Hematopoietic multipotent progenitor cell treated with erythropoietin and hydrocortisone succinate and interleukin-3 and kit ligand, for 17 days (in vitro differentiated cells): ENCODE measurements around the gene GRSF1.
A peak's percentile ranks its signal among the peaks of the same experiment; 100 is the strongest.
"Not testable (repeated sequence)": the region's sequence is repeated elsewhere in the genome, so short reads cannot be mapped to it uniquely, and the experiment has no call there.

Experiments
- DNase-seq: peaks from one replicate; pipeline ENCODE4 v3.0.0-alpha.2; 2015; ENCODE audit warnings: low spot score

GRSF1 gene, protein sequence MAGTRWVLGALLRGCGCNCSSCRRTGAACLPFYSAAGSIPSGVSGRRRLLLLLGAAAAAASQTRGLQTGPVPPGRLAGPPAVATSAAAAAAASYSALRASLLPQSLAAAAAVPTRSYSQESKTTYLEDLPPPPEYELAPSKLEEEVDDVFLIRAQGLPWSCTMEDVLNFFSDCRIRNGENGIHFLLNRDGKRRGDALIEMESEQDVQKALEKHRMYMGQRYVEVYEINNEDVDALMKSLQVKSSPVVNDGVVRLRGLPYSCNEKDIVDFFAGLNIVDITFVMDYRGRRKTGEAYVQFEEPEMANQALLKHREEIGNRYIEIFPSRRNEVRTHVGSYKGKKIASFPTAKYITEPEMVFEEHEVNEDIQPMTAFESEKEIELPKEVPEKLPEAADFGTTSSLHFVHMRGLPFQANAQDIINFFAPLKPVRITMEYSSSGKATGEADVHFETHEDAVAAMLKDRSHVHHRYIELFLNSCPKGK

DNA sequence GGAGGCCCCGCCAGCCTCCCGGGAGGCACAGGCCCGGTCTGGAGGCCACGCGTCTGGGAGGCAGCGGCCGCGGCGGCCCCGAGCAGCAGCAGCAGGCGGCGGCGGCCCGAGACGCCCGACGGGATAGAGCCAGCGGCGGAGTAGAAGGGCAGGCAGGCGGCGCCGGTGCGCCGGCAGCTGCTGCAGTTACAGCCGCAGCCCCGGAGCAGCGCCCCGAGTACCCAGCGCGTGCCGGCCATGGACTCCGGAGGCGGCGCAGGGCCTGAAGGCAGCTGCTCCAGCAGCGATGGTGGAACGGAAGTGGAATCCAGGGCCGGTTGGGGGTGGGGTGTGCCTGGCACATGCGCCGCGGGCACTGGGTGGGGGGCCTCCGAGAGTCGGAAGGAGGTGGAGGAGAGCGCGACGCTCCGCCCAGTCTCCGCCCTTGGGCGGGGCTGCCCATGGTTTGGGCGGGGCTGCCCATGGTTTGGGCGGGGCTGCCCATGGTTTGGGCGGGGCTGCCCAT, at the start of gene GRSF1:
Gene GRSF1 (minus strand): TSS at position 302 of the 505 bp plus-strand sequence. CDS start 63 bp downstream, at position 239.
- DNase-seq, result peak; percentile 92

DNA sequence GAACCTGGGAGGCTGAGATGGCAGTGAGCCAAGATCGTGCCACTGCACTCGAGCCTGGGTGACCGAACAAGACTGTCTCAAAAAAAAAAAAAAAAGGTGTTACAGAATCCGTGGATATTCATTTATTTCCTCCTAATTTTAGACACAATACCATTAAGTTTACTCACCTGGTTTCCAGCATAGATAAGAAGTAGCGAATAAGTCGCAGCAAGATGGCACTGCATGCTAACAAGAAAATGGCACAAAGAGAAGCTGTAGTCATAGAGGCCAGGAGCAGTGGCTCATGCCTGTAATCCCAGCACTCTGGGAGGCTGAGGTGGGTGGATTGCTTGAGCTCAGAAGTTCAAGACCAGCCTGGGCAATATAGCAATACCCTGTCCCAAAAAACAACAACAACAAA, 45.5 kb upstream of the GRSF1 start:
- DNase-seq, result peak; percentile 51

DNA sequence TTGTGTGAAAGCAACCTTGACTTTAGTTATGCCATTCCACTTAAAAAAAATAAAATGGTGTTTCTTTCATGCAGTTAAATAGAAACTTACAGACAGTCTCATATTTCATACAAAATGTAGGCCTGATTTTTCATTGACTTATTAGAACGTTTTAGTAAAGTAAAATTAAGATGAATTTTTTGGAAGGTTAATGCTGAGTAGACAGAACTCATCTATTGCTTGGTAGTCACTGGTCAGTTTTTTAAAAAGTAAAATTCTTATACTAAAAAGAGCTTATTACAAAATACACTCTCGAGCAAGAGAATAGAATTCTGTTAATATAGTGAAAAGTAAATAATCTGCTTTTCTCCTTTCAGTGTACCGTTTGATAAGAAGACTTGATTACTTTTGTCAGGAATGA, 41.0 kb upstream of the GRSF1 start:
- DNase-seq, result no peak

DNA sequence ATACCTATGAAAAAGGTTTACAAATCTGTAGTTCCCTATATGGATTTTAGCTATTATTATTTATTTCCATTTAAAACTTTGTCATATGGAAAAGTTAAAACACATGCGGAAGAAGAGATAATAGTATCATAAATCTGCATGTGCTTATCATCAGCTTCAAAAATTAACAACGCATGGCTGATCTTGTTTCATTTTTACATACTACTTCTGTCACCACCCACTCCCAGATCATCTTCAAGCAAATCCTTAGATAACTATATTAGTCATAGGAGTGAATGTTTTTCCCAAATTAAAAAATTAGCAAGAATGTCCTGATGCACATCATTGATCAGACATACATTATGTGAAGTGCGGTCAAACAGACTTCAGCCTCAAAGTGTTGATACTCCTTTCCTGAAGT, 37.9 kb upstream of the GRSF1 start:
- no peak for DNase-seq

DNA sequence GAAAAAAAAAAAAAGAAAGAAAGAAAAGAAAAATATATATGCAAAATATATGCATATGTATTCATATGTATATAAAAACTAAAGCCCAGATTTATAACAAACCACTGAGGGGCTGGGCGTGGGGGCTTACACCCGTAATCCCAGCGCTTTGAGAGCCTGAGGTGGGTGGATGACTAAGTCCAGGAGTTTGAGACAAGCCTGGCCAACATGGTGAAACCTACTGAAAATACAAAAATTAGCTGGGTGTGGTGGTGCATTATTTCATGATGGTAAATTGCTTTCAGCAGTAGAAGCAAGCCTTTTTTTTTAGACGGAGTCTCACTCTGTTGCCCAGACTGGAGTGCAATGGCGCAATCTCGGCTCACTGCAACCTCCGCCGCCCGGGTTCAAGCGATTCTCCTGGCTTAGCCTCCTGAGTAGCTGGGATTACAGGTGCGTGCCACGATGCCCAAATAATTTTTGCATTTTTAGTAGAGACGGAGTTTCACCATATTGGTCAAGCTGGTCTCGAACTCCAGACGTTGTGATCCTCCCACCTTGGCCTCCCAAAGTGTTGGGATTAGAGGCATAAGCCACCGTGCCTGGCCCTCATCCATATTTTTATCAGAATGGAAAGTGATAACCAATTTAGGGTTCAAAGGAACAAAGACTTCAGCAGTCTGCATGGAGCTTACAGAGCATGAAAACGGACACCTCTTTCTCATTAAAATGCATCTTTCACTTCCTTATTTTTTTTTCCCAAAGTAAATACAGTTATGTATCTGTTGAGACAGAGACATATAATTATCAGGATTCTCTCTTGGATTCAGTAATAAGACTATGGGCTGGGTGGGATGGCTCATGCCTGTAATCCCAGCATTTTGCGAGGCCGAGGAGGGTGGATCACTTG, 34.8 kb upstream of the GRSF1 start:
- no peak for DNase-seq

DNA sequence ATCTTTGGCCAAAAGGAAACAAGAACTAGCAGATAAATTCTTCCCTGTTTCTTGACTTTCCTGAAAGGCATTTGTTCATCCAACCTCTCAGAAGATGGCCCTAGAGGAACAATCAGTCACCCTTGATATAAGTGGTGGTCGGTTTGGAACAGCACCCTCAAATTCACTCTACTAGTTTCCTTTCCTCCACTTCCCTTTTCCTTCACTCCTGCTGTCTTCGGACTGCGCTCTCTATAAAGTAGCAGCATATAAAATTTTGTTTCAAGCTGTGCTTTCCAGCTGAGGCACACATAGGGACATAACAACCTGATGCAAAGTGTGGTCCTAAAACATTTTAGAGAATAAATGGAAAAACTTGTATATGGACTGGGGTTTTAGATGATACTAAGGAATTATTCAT, 33.5 kb upstream of the GRSF1 start:
- no peak for DNase-seq

DNA sequence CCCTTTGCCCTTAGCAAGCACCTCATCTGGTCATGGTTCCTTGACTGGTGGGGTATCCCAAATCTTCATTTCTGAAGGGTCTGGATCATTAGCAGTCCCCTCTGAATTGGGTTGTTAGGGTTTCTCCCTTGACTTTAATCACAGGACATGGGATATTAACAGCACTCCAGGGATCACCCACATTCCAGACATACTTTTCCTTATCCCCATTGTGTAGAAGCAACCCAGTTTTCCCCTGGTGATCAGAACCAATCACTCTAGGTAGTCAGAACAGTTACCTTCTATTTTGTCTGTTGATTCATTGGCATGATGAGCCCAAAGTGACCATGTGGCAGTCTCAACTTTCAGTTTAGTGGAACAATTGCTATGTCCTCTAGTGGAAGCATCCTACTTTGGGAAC, 29.1 kb upstream of the GRSF1 start:
- no peak for DNase-seq

DNA sequence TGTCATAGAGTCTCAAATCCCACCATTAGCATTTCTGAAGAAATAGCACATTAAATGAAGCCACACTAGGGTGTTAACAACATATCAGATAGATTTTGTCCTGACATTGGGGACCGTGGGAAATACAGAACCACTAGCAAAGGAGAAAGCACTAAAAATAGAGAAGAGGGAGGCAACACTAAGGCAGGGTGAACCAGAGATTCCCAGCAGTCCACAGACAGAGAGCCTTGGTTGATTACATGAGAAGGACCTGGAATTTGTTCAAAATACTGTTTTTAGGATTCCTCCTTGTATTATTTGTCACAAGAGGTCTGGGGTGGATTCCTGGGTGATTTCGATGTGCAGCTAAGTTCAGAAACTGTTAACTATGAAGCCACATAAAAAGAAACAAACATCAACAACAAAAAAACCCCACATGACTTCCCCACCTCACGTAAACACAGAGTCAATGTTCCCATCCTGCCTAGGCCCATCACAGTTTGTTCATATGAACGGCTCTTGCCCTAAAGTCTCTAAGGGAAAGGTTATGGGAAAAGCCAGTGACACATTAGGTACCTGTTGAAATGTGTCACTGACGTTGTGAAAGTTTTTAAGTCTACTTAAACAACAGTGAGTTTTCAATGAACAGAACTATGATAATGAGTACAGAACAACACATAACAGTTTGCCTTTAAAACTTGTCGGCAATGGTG, 23.6 kb upstream of the GRSF1 start:
- no peak for DNase-seq

DNA sequence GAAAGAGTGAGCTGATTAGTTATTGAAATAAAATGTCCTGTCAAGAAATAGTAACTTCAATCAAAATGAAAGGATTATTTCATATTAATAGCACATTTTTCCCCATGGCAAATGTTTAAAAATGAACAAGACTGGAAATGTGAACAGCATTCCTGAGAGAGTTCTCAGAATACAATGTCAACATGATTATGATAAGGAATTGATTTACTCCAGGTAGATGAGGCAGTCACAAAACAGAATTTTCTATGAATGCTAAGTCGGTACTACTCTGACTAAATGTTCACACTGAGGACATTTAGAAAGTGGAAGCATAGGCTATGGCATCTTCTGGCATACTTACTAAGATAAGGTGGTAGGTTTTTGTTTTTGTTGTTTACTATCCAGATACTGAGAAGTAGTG, 19.4 kb upstream of the GRSF1 start:
- DNase-seq, result no peak

DNA sequence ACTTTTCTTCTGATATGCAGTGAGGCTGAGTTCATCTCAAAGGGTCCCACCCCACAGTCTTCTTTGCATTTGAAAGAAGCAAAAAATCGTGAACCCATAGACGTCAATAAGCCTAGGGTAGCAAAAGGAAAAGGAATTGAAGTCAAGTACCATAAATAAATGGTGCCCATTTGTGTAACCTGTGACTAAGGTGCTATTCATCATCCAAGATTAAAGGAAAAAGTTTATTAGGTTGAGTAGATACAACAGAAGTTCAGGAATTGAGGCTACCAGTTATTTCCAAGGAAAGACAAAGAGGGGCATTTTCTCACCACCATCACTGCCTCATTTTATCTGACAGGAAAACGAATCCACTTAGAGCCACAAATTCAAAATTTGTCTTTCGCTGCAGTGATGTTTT, 18.8 kb upstream of the GRSF1 start:
- no peak for DNase-seq

DNA sequence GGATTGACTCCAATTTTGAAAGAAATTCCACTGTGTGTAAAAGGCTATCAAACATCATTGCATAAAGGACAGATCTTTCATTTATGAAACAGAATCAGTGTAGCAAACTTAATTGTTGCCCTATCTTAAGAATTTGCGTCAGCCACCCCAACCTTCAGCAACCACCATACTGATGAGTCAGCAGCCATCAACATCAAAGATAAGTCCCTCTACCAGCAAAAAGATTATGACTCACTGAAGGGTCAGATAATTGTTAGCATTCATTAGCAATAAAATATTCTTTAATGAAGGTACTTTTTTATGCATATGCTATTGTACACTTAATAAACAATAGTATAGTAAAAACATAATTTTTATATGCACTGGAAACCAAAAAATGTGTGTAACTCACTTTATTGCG, 15.8 kb upstream of the GRSF1 start:
- DNase-seq, result no peak

DNA sequence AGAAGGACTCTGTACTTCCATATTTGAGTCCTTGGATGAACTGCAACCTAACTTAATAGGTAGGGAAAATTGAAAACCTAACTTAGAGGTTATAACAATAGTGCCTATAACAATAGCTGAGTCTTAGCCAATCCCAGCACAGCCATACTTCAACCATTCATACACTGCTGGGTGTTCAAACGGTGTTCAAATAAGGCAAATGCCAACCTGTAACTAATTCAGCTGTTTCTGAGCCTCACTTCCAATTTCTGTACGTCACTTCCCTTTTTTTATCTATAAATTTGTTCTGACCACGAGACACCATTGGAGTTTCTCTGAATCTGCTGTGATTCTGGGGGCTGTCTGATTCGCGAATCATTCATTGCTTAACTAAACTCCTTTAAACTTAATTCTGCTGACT, 9.6 kb upstream of the GRSF1 start:
- DNase-seq, result no peak

DNA sequence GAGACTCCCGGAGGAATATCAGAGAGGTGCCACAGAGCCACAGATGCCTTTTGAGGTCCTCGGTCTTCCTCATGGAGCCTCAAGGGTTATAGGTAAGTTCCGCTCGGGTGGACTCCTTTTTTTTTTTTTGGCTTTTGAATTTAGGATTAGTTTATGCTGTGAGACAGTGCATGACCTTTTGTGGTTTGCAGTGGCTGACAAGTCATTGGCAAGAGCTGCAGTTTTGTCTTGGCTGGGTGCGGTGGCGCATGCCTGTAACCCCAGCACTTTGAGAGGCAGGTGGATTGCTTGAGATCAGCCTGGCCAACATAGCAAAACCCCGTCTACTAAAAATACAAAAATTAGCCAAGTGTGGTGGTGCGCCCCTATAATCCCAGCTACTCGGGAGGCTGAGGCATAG, 4.5 kb upstream of the GRSF1 start:
- no peak for DNase-seq

DNA sequence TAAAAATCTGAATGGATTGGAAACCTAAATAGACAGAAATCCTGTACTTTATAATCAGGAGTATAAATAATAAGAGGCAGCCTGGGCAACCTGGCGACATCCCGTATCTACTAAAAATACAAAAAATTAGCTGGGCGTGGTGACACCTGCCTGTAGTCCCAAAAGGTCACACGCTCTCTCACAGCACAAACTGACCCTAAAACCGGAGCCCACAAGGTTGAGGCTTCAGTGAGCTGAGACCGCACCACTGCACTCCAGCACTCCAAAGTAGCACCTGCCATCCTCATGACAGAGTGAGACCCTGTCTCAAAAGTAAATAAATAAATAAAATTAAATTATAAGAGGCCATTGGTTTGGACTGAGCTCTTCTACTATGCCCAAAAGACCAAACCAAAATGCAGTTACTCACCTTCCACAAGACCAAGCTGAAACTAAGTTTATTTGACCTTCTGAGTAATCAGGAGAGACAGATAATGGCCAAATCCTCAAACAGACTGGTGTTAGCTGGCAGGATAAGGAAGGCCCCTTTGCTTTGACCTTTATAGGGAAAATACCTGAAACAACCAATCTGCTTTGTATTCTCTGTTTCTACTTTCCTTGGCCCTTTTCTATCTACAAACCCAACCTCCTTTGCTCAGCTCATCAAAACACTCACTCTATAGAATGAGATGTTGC, 3.2 kb upstream of the GRSF1 start:
- no peak for DNase-seq

DNA sequence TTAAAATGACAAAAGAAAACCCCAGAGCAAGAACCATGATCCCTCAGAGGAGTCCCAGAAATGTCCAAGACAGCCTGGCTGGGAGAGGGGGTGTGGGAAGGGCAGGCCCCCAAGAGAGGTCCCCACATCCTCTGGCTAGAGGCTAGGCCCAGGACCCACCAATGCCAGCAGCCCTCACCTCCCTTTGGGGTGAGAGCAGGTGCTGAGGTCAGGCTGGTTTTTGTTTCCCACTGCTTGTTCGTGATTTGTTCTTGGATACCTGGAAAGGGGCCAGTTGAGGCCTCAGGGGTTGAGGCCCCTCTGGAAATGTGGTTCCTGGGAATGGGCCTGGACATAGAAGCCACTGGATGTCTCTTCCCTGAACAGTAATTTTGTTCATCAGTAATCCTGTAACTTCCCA, 2.3 kb upstream of the GRSF1 start:
- no peak for DNase-seq

DNA sequence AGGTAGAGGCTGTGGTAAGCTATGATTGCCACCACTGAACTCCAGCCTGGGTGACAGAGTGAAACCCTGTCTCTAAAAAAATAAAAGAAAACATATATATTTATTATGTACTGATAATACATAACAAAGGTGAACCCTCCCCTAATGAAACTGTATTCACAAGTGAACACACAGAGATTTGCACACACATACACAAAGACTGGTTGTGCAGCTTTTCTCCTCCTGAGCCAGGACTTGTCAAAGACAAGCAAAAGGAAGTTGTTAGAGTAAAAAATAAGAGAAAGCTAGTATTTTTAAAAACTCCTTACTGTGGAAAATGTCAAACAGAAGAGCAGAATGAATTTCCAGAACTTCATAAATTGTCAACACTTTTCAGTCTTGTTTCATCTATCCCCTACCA, 1.5 kb upstream of the GRSF1 start:
- DNase-seq, result no peak

DNA sequence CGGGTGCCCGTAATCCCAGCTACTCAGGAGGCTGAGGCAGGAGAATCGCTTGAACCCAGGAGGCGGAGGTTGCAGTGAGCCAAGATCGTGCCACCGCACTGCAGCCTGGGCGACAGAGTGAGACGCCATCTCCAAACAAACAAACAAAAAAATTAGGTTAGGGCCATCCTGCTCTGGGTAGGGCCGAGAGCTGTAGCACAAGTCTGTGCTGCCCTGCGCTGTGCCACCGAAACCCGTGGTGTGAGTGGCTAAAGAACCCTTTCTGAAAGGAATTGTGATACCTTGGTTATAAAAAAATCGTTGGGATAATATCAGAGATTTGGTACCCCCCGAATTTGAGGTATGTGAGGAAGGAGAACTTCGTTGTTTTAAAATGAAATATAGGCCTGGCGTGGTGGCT, 941 bp upstream of the GRSF1 start:
- DNase-seq, result not testable (repeated sequence)

DNA sequence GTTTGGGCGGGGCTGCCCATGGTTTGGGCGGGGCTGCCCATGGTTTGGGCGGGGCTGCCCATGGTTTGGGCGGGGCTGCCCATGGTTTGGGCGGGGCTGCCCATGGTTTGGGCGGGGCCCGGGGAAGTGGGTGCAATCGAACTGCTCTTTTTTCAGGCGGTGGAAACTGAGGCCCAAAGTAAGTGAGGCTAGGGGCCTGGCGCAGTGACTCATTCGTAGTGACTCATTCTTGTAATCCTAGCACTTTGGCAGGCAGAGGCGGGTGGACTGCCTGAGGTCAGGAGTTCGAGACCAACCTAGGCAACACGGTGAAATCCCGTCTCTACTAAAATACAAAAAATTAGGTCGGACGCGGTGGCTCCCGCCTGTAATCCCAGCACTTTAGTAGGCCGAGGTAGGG, 447 bp upstream of the GRSF1 start:
- DNase-seq, result peak; percentile 83

DNA sequence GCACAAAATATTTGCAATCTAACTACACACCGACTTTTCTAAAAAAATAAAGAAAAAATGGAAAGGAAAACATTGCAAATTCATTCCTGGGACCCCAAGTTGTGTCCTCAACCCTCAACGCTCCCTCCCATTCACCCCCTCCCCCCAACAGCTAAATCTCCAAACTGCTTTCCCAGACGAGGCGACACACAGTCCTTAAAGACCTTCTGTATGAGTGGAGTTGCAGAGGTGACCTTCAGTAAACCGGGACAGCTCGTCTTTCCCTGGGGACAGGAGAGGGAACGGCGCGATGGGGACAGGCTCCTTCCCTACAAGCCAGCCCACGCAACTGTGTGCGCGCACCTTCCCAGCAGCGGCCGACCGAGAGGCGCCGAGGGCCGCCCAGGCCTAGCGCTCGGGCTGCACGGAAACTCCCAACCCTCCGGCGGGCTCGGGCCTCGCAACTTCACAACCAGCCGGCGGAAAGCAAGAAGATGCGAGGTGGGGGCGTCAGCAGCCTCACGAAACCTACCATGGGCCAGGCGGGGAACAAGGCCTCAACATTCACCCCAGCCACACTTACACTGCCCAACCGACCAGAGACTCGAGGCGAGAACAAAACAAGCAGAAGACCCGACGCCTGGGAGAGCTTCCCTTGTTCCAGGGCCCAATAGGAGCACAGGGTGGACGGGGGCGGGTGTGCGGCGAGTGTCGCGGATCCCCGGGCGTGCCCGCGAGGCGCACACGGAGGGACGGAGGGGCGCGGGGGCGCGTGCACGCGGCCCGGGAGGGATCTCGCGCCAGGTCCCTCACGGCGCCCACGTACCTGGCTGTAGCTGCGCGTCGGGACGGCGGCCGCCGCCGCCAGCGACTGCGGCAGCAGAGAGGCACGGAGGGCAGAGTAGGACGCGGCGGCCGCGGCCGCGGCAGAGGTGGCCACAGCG, 763 bp downstream of the GRSF1 start:
- peak; percentile 61 for DNase-seq

DNA sequence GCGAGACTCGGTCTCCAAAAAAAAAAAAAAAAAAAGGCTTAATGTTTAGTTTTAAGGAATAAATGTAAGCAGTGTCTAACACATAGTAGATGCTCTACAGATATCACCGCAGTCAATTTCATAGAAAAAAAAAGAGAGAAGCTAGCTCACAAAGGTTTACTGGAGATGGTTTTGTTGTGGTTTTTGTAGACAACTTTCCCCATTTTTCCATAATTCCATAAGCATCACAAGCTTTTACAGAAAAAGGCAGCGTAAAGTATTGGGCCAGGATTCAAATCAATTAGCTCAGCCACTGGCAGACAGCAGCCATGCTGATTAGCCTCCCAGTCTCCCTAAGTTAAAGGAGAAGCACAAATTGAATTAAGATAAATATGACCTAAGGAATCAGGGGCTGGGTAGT, 1.5 kb downstream of the GRSF1 start:
- peak; percentile 29 for DNase-seq

DNA sequence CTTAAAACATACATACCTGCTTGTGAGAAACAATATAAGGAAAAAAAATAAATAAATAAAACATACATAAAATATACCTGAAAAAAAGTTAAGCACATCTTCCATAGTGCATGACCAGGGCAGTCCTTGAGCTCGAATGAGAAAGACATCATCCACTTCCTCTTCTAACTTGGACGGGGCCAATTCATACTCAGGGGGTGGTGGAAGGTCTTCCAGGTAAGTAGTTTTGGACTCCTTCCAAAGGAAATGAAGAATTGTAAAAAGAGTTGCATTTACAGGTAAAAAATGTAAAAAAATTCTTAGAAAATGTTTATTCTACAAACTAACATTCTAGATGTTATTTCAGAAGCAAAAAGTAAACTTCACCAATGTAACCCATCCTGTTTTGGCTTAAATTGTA, 3.6 kb downstream of the GRSF1 start:
- no peak for DNase-seq
